ENCODE measurements around the gene PYDC2. TPM values are rescaled to one million over a fixed set of nuclear protein-coding genes. Genes with fewer than 3 reads are reported as not detected.

The PYDC2 gene
- total and polyA plus RNA-seq, 7 donors = not detected

DNA sequence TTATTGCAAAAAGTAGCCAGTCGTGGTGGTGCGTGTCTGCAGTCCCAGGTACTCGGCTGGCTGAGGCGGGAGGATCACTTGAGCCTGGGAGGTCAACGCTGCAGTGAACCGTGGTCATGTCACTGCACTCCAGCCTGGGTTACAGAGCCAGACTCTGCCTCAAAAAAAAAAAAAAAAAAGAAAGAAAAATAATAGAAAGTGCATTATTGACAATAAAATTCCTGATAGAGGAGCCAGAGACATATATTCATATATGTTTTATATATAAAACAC lies 43.6 kb upstream of the PYDC2 start:
- no peak for ATAC-seq
- TF ChIP-seq, protein P1, sequence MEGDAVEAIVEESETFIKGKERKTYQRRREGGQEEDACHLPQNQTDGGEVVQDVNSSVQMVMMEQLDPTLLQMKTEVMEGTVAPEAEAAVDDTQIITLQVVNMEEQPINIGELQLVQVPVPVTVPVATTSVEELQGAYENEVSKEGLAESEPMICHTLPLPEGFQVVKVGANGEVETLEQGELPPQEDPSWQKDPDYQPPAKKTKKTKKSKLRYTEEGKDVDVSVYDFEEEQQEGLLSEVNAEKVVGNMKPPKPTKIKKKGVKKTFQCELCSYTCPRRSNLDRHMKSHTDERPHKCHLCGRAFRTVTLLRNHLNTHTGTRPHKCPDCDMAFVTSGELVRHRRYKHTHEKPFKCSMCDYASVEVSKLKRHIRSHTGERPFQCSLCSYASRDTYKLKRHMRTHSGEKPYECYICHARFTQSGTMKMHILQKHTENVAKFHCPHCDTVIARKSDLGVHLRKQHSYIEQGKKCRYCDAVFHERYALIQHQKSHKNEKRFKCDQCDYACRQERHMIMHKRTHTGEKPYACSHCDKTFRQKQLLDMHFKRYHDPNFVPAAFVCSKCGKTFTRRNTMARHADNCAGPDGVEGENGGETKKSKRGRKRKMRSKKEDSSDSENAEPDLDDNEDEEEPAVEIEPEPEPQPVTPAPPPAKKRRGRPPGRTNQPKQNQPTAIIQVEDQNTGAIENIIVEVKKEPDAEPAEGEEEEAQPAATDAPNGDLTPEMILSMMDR (IDR thresholded peaks at IDR 0.05) = no peak
- no peak for DNase-seq
- H3K4me3 ChIP-seq = no peak overlapping the region
- no peaks in the 10 kb centered on the region for H3K9me3 ChIP-seq
- no peaks in the 10 kb centered on the region for H3K36me3 ChIP-seq (ENCODE audit: insufficient read depth in 1 of 2, low read depth in 1 of 2)
- H3K27ac ChIP-seq = no peak overlapping the region
- H3K27me3 ChIP-seq (ENCODE audit: insufficient read depth in 3 of 3, low read length in 2 of 3) = peaks cover 0 to 2% (median 0%) of the 10 kb centered on the region in 3 donors
- H3K4me1 ChIP-seq = no peaks in the 10 kb centered on the region
- 78 to 85% (median 84%) methylated on average over 6 of the region's 6 CpGs for WGBS, 3 donors
- intact Hi-C loops (cut with DNase I) = no loop called here

DNA sequence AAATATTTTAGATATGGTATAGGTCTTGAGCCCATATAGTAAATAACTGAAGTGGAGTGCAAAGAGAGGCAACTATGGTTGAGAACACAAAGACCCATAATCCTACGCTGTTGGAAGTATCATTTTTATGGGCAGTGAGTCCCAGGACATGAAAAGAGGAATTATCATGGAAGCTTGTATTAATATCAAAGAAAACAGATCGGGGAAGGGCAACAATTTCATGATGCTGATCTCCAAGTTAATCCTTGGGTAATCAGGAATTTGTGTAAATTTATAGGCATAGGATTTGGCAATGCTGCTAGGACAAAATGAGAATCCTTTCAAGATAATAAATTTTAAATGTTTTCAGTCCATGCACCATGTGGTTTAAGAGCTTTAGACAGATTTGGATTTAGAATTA lies 40.2 kb upstream of the PYDC2 start:
- intact Hi-C loops (cut with DNase I) = loop anchor here in 1 of 2 donors (5.0 kb wide), 1 partner anchor 1022 kb away; no protein-coding TSS in a partner anchor
- Histone ChIP-seq H3K36me3 (ENCODE audit: insufficient read depth in 1 of 2, low read depth in 1 of 2) (no peaks in the 10 kb centered on the region), H3K9me3 (no peaks in the 10 kb centered on the region), H3K27ac (no peak overlapping the region), H3K4me1 (no peaks in the 10 kb centered on the region), H3K4me3 (no peak overlapping the region), H3K27me3 (ENCODE audit: insufficient read depth in 3 of 3, low read length in 2 of 3) (peaks cover 0 to 2% (median 0%) of the 10 kb centered on the region in 3 donors)
- no peak for ATAC-seq
- 37 to 50% (median 46%) methylated on average over 2 of the region's 2 CpGs for WGBS, 3 donors
- no peak for DNase-seq
- TF ChIP-seq, protein P1 (IDR thresholded peaks at IDR 0.05) = no peak

DNA sequence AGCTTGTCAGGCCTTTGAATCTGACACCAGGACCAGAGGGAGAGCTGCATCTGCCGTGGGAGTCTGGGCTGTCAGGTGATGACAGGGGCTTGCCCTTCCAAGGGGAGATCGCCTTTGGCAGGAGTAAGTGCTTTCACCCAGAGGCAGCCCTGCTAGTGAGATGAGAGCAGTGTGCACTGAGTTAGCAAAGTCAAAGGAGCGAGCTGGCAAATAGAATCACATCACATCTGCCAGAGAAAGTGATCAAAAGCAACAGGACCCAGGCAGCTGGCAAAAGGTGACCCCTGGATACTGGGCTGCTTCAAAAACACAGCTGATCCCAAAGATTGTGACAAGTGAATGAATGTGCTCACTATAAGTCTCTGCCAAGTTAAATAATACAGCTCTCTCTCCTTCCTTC lies 36.1 kb upstream of the PYDC2 start:
- H3K9me3 ChIP-seq = no peaks in the 10 kb centered on the region
- no peaks in the 10 kb centered on the region for H3K4me1 ChIP-seq
- 51 to 53% (median 52%) methylated on average over 3 of the region's 3 CpGs for WGBS, 3 donors
- peaks cover 0 to under 1% (median 0%) of the 10 kb centered on the region in 3 donors for H3K27me3 ChIP-seq (ENCODE audit: insufficient read depth in 3 of 3, low read length in 2 of 3)
- H3K27ac ChIP-seq = no peak overlapping the region
- ATAC-seq (no peak), DNase-seq (no peak)
- H3K36me3 ChIP-seq (ENCODE audit: insufficient read depth in 1 of 2, low read depth in 1 of 2) = no peaks in the 10 kb centered on the region
- TF ChIP-seq, protein P1 (IDR thresholded peaks at IDR 0.05) = no peak
- H3K4me3 ChIP-seq = no peak overlapping the region
- intact Hi-C loops (cut with DNase I) = loop anchor here in 1 of 2 donors (5.0 kb wide), 1 partner anchor 1017 kb away; no protein-coding TSS in a partner anchor

DNA sequence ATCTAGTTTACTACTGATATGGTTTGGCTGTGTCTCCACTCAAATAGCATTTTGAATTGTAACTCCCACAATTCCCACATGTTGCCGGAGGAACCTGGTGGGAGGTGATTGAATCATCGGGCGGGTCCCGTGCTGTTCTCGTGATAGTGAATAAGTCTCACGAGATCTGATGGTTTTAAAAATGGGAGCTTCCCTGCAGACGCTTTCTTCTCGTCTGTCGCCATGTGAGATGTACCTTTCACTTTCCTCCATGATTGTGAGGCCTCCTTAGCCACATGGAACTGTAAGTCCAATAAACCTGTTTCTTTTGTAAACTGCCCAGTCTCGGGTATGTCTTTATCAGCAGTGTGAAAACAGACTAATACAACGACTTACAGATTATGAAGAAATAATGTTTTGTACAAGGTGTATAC lies 35.6 kb upstream of the PYDC2 start:
- 88 to 90% (median 89%) methylated on average over 11 of the region's 11 CpGs for WGBS, 3 donors
- Histone ChIP-seq H3K27me3 (ENCODE audit: insufficient read depth in 3 of 3, low read length in 2 of 3) (no peaks in the 10 kb centered on the region), H3K4me1 (no peaks in the 10 kb centered on the region), H3K9me3 (no peaks in the 10 kb centered on the region), H3K4me3 (no peak overlapping the region), H3K27ac (no peak overlapping the region), H3K36me3 (ENCODE audit: insufficient read depth in 1 of 2, low read depth in 1 of 2) (no peaks in the 10 kb centered on the region)
- DNase-seq = no peak
- ATAC-seq = no peak
- TF ChIP-seq, protein P1 (IDR thresholded peaks at IDR 0.05) = no peak
- intact Hi-C loops (cut with DNase I) = no loop called here

DNA sequence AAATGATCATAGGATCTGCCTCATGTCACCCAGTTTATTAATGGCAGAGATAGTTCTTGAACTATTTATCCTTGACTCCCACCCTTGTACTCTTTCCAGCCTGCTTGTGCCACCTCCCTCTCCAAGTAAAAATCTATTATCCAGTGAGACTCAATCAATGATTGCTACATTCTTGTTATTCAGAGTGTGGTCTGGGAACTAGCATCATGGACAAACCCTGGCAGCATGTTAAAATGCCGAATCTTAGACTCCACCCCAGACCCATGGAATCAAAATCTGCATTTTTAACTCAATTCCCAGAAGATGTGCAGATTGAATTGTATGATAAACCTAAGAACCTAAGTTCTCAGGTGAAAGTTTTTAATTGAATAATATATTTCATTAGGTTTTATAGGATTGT lies 34.7 kb upstream of the PYDC2 start:
- 56 to 64% (median 63%) methylated on average over 1 of the region's 1 CpG for WGBS, 3 donors
- DNase-seq (no peak), ATAC-seq (no peak)
- Histone ChIP-seq H3K4me1 (no peaks in the 10 kb centered on the region), H3K27ac (no peak overlapping the region), H3K36me3 (ENCODE audit: insufficient read depth in 1 of 2, low read depth in 1 of 2) (no peaks in the 10 kb centered on the region), H3K27me3 (ENCODE audit: insufficient read depth in 3 of 3, low read length in 2 of 3) (no peaks in the 10 kb centered on the region), H3K4me3 (no peak overlapping the region), H3K9me3 (no peaks in the 10 kb centered on the region)
- TF ChIP-seq, protein P1 (IDR thresholded peaks at IDR 0.05) = no peak
- intact Hi-C loops (cut with DNase I) = no loop called here
